Spleen (tissue), 7 donors: ENCODE measurements around the gene ARHGEF37.
A peak's percentile ranks its signal among the peaks of the same experiment; 100 is the strongest.
"Not testable (repeated sequence)": the region's sequence is repeated elsewhere in the genome, so short reads cannot be mapped to it uniquely, and the experiment has no call there.

Experiments used
- CTCF ChIP-seq, 11 experiments: fragments of 200-600 bp in 7 of 11; fragments of 450-650 bp in 4 of 11; sonication (generic) in 4 of 11; IDR thresholded peaks in 8 of 11; conservative IDR thresholded peaks in 3 of 11; 1 replicate in 7 of 11; 2 replicates in 4 of 11; pipeline versions ENCODE4 v1.4.0 to v1.8.0; 2016 to 2021; ENCODE audit warnings: antibody characterized with exemption in 11 of 11, inconsistent platforms in 4 of 11, mild to moderate bottlenecking in 1 of 11
- POLR2A ChIP-seq, 3 donors: fragments of 450-650 bp; IDR thresholded peaks; one replicate each; pipeline ENCODE4 v1.5.1; 2017; ENCODE audit warnings: antibody characterized with exemption in 3 of 3, mild to moderate bottlenecking in 1 of 3
- donor health status: DM: no; HTN: no; CAD: no; lungs with moderate emphysema.
- donor health status: DM: no; HTN: no; CAD: no.
- donor health status: DM: no; HTN: no; CAD: no.

DNA sequence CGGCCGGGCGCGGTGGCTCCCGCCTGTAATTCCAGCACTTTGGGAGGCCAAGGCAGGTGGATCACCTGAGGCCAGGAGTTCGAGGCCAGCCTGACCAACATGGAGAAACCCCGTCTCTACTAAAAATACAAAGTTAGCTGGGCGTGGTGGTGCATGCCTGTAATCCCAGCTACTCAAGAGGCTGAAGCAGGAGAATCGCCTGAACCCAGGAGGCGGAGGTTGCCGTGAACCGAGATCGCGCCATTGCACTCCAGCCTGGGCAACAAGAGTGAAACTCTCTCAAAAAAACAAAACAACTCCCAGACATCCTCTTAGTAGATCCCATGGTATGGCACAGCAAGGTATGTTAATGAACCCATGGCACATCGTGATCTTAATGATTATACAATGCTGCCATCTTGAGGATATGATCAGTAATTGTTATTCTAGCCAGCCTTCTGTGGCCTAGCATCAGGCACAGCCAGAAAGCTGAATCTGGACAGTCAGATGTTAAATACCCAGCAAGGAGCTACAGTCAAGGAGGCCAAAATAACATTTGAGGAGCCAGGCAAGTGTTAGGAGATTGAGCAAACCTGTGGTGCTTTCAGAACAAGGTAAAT is 16.7 kb upstream of the ARHGEF37 start:
- peak; percentile 60 to 89 (median 78) for TF ChIP-seq CTCF (IDR thresholded peaks at IDR 0.05 in 8 of 11, conservative IDR thresholded peaks at IDR 0.05 in 3 of 11)
- not testable (repeated sequence) for TF ChIP-seq POLR2A (IDR thresholded peaks at IDR 0.05)
